Gastroesophageal sphincter (tissue), 4 donors: ENCODE results near the gene IFIT5. TPM values are rescaled to one million over a fixed set of nuclear protein-coding genes. Genes with fewer than 3 reads are reported as not detected.

Source experiments
- ATAC-seq: fragments of 150-250 bp; one replicate; pipeline ENCODE4 v1.9.1; 2016; ENCODE audit warnings: mild to moderate bottlenecking, moderate library complexity
- H3K27ac ChIP-seq, 4 donors: fragments of 200-600 bp; sonication (generic) in 3 of 4; 1 replicate in 3 of 4; 2 replicates in 1 of 4; pipeline ENCODE4 v1.5.1; 2016 to 2019
- H3K27me3 ChIP-seq: fragments of 200-600 bp; sonication (generic); one replicate; pipeline ENCODE4 v1.5.1; 2019
- H3K36me3 ChIP-seq, 2 donors: fragments of 200-600 bp; sonication (generic); one replicate each; pipeline ENCODE4 v1.5.1; 2019; ENCODE audit warnings: control low read depth in 1 of 2
- H3K4me1 ChIP-seq, 3 donors: fragments of 200-600 bp; sonication (generic); 1 replicate in 2 of 3; 2 replicates in 1 of 3; pipeline ENCODE4 v1.5.1; 2016 to 2019; ENCODE audit warnings: control low read depth in 2 of 3
- H3K4me3 ChIP-seq, 2 donors: fragments of 200-600 bp; sonication (generic); one replicate each; pipeline ENCODE4 v1.5.1; 2019; ENCODE audit warnings: mild to moderate bottlenecking in 1 of 2, moderate library complexity in 1 of 2
- H3K9me3 ChIP-seq, 3 donors: fragments of 200-600 bp; sonication (generic); one replicate each; pipeline ENCODE4 v1.5.1; 2017 to 2019; ENCODE audit warnings: control low read depth in 2 of 3
- CTCF ChIP-seq, 4 experiments: fragments of 200-600 bp in 2 of 4; fragments of 450-650 bp in 2 of 4; sonication (generic) in 1 of 4; IDR thresholded peaks; one replicate each; pipeline ENCODE4 v1.5.1; 2017 to 2019; ENCODE audit warnings: antibody characterized with exemption in 4 of 4, mild to moderate bottlenecking in 2 of 4, moderate library complexity in 2 of 4
- EP300 ChIP-seq: sonication (generic); formaldehyde crosslinking; IDR thresholded peaks from one replicate; pipeline ENCODE4 v1.6.1; 2017; ENCODE audit warnings: antibody characterized with exemption, mild to moderate bottlenecking
- POLR2A ChIP-seq, 2 donors: fragments of 450-650 bp; IDR thresholded peaks; one replicate each; pipeline ENCODE4 v1.6.1; 2017; ENCODE audit warnings: antibody characterized with exemption in 2 of 2, mild to moderate bottlenecking in 2 of 2, moderate library complexity in 1 of 2
- POLR2AphosphoS5 ChIP-seq: sonication (generic); formaldehyde crosslinking; IDR thresholded peaks from one replicate; pipeline ENCODE4 v1.6.1; 2017; ENCODE audit warnings: antibody characterized with exemption
- WGBS, 2 donors: methylation state at CpG; one replicate each; pipeline ENCODE4 v1.1.5; 2018; ENCODE audit warnings: low coverage in 1 of 2; 5-methylcytosine and 5-hydroxymethylcytosine counted together
- total RNA-seq, 4 donors: library from RNA; depleted of rRNA; stranded (reverse); fragments of >200 nt; gene quantifications; one replicate each; pipeline ENCODE4 v1.1.0, GENCODE V29; 2016

Gene IFIT5
- total RNA-seq, 4 donors from 2014 or later, result 14.9 to 30.0 (median 27.3) TPM

GRCh38 chr10:89452193-89452592, 37.8 kb downstream of the IFIT5 start:
- Histone ChIP-seq H3K9me3 (no peaks in the 10 kb centered on the region), H3K27ac (no peak overlapping the region), H3K27me3 (no peaks in the 10 kb centered on the region), H3K4me3 (no peak overlapping the region), H3K36me3 (no peaks in the 10 kb centered on the region), H3K4me1 (no peaks in the 10 kb centered on the region)
- TF ChIP-seq EP300 (no peak), CTCF (IDR thresholded peaks at IDR 0.05) (no peak), POLR2A (IDR thresholded peaks at IDR 0.05) (no peak), POLR2AphosphoS5 (no peak)
- ATAC-seq, result no peak
- WGBS, 2 donors, result 57 to 80% methylated on average over 1 of the region's 1 CpG

DNA sequence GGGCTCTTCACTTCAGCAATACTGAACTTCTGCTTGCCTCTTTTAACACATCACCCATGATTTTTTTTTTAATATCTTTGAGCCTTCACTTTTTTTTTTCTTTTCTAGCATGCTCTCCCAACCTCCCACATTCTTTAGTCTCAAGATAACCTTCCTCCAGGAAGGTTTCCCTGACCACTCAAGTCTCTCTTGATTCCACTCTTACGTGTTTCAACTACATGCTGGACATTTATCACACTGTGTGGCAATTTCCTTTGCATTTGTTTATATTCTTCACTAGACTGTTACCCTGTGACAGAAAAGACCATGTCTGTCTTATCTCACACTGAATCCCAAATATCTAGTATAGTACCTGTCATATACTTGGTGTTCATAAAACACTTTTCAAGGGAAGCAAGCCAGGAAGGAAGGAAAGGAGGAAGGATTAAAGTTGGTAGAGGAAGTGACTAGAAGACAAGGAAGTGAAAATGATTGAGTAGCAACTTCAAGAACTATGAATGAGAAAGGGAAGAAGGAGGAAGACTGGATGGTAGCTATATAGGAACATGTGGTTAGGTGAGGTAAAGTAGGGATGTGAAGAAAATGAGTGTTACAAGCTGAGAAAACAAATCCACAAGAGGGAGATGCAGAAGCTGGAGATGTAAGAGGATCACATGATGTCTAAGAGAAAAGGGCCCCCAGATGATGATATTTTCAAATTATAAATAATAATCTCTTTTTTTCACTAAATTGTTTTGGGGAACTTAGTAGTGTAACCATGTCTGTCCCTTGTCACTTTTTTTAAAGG, 40.4 kb downstream of the IFIT5 start:
- H3K4me1 ChIP-seq, result peaks cover 0 to 13% (median 2%) of the 10 kb centered on the region in 3 donors
- no peak overlapping the region for H3K27ac ChIP-seq
- 61% methylated on average over 1 of the region's 1 CpG; no CpG with 5 or more reads in 1 of the 2 donors for WGBS, 2 donors
- no peaks in the 10 kb centered on the region for H3K9me3 ChIP-seq
- H3K4me3 ChIP-seq, result no peak overlapping the region
- no peak for ATAC-seq
- H3K27me3 ChIP-seq, result no peaks in the 10 kb centered on the region
- no peaks in the 10 kb centered on the region for H3K36me3 ChIP-seq
- TF ChIP-seq EP300 (no peak), POLR2AphosphoS5 (no peak), POLR2A (IDR thresholded peaks at IDR 0.05) (no peak), CTCF (IDR thresholded peaks at IDR 0.05) (no peak)

DNA sequence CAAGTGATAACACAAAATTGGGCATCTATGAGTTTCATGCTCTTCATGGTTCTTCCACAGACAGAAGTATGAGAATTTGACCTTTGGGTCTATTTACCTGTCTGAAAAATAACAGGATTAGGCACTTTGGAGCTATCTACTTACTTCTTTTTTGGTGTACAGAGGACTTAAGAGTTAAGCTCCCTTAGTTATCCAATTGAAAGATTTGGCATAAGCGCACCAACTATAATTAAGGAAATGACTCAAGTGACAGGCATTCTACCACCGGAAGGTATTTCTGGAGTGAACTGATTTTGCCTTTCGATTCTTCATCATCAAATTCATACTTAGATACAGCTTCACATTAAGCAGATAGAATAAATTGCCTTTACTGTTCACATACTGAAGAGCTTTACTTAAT, 43.9 kb downstream of the IFIT5 start:
- H3K4me3 ChIP-seq, result no peak overlapping the region
- H3K27ac ChIP-seq, result no peak overlapping the region
- peaks cover 0 to 13% (median 2%) of the 10 kb centered on the region in 3 donors for H3K4me1 ChIP-seq
- WGBS, 2 donors, result 36 to 42% methylated on average over 3 of the region's 3 CpGs
- TF ChIP-seq POLR2AphosphoS5 (peak; percentile 8), POLR2A (IDR thresholded peaks at IDR 0.05) (no peak), CTCF (IDR thresholded peaks at IDR 0.05) (no peak), EP300 (no peak)
- ATAC-seq, result no peak
- no peaks in the 10 kb centered on the region for H3K36me3 ChIP-seq
- no peaks in the 10 kb centered on the region for H3K27me3 ChIP-seq
- no peaks in the 10 kb centered on the region for H3K9me3 ChIP-seq

GRCh38 chr10:89458784-89459183, 44.4 kb downstream of the IFIT5 start:
- H3K9me3 ChIP-seq, result no peaks in the 10 kb centered on the region
- H3K4me1 ChIP-seq, result peaks cover 0 to 13% (median 2%) of the 10 kb centered on the region in 3 donors
- no peaks in the 10 kb centered on the region for H3K36me3 ChIP-seq
- H3K27me3 ChIP-seq, result no peaks in the 10 kb centered on the region
- H3K4me3 ChIP-seq, result no peak overlapping the region
- TF ChIP-seq POLR2AphosphoS5 (peak; percentile 33), POLR2A (IDR thresholded peaks at IDR 0.05) (no peak)
- no peak overlapping the region for H3K27ac ChIP-seq
- ATAC-seq, result no peak
- WGBS, 2 donors, result 50 to 64% methylated on average over 1 of the region's 1 CpG

DNA sequence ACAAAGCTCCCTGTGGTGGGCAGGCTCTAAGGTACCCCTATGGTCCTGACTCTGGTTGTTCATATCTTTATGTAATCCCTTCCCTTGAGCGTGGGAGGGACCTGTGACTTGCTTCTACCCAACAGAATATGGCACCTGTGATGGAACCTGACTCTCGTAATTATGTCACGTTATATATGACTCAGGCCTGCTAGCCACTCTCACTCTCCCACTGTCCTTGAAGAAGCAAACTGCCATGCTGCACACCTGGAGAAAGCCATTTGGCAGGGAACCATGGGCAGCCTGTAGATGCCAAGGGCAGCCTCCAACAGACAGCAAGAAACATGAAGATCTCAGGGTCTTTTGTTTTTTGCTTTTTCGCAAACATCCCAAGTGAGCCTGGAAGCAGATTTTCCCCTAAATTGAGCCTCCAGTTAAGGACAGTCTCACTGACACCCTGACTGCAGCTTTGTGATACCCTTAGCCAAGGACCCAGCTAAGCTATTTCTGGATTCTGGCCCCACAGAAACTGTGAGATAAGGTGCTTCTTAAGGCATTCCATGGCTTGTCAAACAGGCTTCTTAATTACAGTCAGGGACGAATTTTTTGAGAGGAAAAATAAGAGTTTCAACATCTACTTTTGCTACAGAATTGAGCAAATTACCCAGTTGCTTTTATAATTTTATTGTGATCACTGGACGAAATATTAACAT, 49.6 kb downstream of the IFIT5 start:
- Histone ChIP-seq H3K9me3 (no peaks in the 10 kb centered on the region), H3K27ac (no peak overlapping the region), H3K4me1 (peaks cover 0 to 20% (median 0%) of the 10 kb centered on the region in 3 donors), H3K4me3 (no peak overlapping the region), H3K27me3 (no peaks in the 10 kb centered on the region), H3K36me3 (no peaks in the 10 kb centered on the region)
- ATAC-seq, result no peak
- WGBS, 2 donors, result 81 to 87% methylated on average over 5 to 6 of the region's 6 CpGs
- TF ChIP-seq CTCF (IDR thresholded peaks at IDR 0.05) (no peak), EP300 (no peak), POLR2A (IDR thresholded peaks at IDR 0.05) (no peak), POLR2AphosphoS5 (no peak)
